Epithelial cell of proximal tubule (primary cell): ENCODE measurements around the gene BBLN. TPM values are rescaled to one million over a fixed set of nuclear protein-coding genes. Genes with fewer than 3 reads are reported as not detected.

Experiments
- DNase-seq: peaks from one replicate; pipeline ENCODE4 v3.0.0-alpha.2; 2011; ENCODE audit warnings: low read depth
- H3K4me3 ChIP-seq: 2 replicates; pipeline ENCODE4 v1.5.1; 2011; ENCODE audit warnings: low read depth, mild to moderate bottlenecking, low read length
- CTCF ChIP-seq: conservative IDR thresholded peaks from 2 replicates; pipeline ENCODE4 v1.5.1; 2012; ENCODE audit warnings: low read depth, mild to moderate bottlenecking, low read length
- total RNA-seq: library from RNA; depleted of rRNA; stranded (reverse); fragments of >200 nt; gene quantifications from 2 replicates; pipeline ENCODE4 v1.2.3, GENCODE V29; 2015

The BBLN gene
- total RNA-seq, 1 donor from 2014 or later: 269 TPM

- peak overlapping the region; percentile 92 for H3K4me3 ChIP-seq
- no peak for TF ChIP-seq CTCF
- no peak for DNase-seq
These were observed 29.9 kb downstream of the BBLN start for GRCh38 chr9:128190013-128190412.

GRCh38 chr9:128190516-128191405 lies 30.7 kb downstream of the BBLN start:
- no peak for TF ChIP-seq CTCF
- DNase-seq: no peak
- H3K4me3 ChIP-seq: peak overlapping the region; percentile 92

- peak within 1 kb of the TSS; percentile 92 for H3K4me3 ChIP-seq
- peak; percentile 65 for TF ChIP-seq CTCF
- no peak for DNase-seq
These were observed 31.5 kb downstream of the BBLN start, which contains the start of gene CIZ1 for GRCh38 chr9:128191406-128192046. Gene CIZ1, minus strand, starts transcription at chr9:128191572. Its CDS starts 715 bp downstream, at chr9:128190857.

GRCh38 chr9:128192601-128193371 lies 32.7 kb downstream of the BBLN start:
- TF ChIP-seq CTCF: peak; percentile 41
- DNase-seq: peak; percentile 67
- H3K4me3 ChIP-seq: peak overlapping the region; percentile 92

DNA sequence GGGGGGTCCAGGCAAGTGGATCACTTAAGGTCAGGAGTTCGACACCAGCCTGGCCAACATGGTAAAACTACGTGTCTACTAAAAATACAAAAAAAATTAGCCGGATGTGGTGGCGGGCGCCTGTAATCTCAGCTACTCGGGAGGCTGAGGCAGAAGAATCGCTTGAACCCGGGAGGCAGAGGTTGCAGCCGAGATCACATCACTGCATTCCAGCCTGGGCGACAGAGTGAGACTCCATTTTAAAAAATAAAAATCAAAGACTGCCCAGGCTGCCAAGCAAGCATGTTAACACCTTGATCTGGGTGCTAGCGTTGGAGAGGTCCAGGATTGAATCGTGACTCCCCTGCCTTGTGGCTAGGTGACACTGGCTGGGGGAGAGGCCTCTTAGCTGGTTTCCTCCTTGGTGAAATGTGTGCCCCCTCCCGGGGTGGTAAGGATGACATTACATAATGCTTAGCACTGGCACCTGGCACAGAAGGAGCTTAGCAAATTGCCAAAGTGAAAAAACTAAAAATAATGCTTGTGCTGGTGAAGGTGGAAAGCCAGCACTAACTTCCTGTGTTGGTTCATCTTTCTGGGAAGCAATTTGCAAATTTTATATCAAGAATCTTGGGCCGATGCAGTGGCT lies 33.5 kb downstream of the BBLN start:
- no peak for TF ChIP-seq CTCF
- no peak overlapping the region for H3K4me3 ChIP-seq
- no peak for DNase-seq
